H9 (cell line): ENCODE data around the gene MLPH. TPM values are rescaled to one million over a fixed set of nuclear protein-coding genes. Genes with fewer than 3 reads are reported as not detected.

Experiments
- DNase-seq: peaks from one replicate; pipeline ENCODE4 v3.0.0-alpha.2; 2017
- H2AFZ ChIP-seq: one replicate; pipeline ENCODE4 v1.6.1; 2013; ENCODE audit warnings: mild to moderate bottlenecking, low read length, control low read depth, moderate library complexity
- H2AK5ac ChIP-seq: 2 replicates; pipeline ENCODE4 v1.6.1; 2013; ENCODE audit warnings: low read length, control low read depth, mixed read lengths; ENCODE audit not compliant: insufficient read length
- H2BK120ac ChIP-seq: one replicate; pipeline ENCODE4 v1.6.1; 2013; ENCODE audit warnings: low read depth, mild to moderate bottlenecking, low read length, control low read depth, inconsistent platforms; ENCODE audit not compliant: poor library complexity, severe bottlenecking
- H2BK12ac ChIP-seq: 2 replicates; pipeline ENCODE4 v1.6.1; 2013; ENCODE audit warnings: low read length, control low read depth, mixed read lengths, low read depth; ENCODE audit not compliant: insufficient read length
- H2BK15ac ChIP-seq: 2 replicates; pipeline ENCODE4 v1.6.1; 2013; ENCODE audit warnings: low read depth, low read length, control low read depth
- H2BK20ac ChIP-seq: one replicate; pipeline ENCODE4 v1.6.1; 2013; ENCODE audit warnings: low read depth, mild to moderate bottlenecking, low read length, control low read depth, inconsistent platforms; ENCODE audit not compliant: poor library complexity, severe bottlenecking
- H2BK5ac ChIP-seq: 2 replicates; pipeline ENCODE4 v1.6.1; 2013; ENCODE audit warnings: low read length, control low read depth, mixed read lengths; ENCODE audit not compliant: insufficient read length
- H3K14ac ChIP-seq: 2 replicates; pipeline ENCODE4 v1.6.1; 2013; ENCODE audit warnings: low read length, control low read depth; ENCODE audit not compliant: insufficient read depth
- H3K18ac ChIP-seq: 2 replicates; pipeline ENCODE4 v1.6.1; 2013; ENCODE audit warnings: low read depth, mild to moderate bottlenecking, mixed read lengths, low read length, control low read depth; ENCODE audit not compliant: insufficient read length
- H3K23ac ChIP-seq: 2 replicates; pipeline ENCODE4 v1.6.1; 2013; ENCODE audit warnings: low read length, control low read depth, mixed read lengths, low read depth; ENCODE audit not compliant: insufficient read length
- H3K23me2 ChIP-seq: 2 replicates; pipeline ENCODE4 v1.6.1; 2013; ENCODE audit warnings: low read depth, mild to moderate bottlenecking, mixed read lengths, low read length, control low read depth; ENCODE audit not compliant: insufficient read length, poor library complexity, severe bottlenecking
- H3K27ac ChIP-seq: 2 replicates; pipeline ENCODE4 v1.5.1; 2013; ENCODE audit warnings: low read length, control low read depth, mixed read lengths, low read depth; ENCODE audit not compliant: insufficient read length
- H3K27me3 ChIP-seq: 2 replicates; pipeline ENCODE4 v1.6.1; 2013; ENCODE audit warnings: low read length, control low read depth, inconsistent platforms; ENCODE audit not compliant: insufficient read depth
- H3K4ac ChIP-seq: 2 replicates; pipeline ENCODE4 v1.6.1; 2013; ENCODE audit warnings: low read depth, mild to moderate bottlenecking, control low read depth, inconsistent platforms, low read length, moderate library complexity
- H3K4me1 ChIP-seq: 2 replicates; pipeline ENCODE4 v1.6.1; 2013; ENCODE audit warnings: low read length, control low read depth, inconsistent platforms; ENCODE audit not compliant: insufficient read depth
- H3K4me2 ChIP-seq: 2 replicates; pipeline ENCODE4 v1.6.1; 2013; ENCODE audit warnings: low read length, control low read depth, mixed read lengths; ENCODE audit not compliant: insufficient read length, insufficient read depth
- H3K56ac ChIP-seq: 2 replicates; pipeline ENCODE4 v1.6.1; 2013; ENCODE audit warnings: low read depth, mild to moderate bottlenecking, mixed read lengths, low read length, control low read depth; ENCODE audit not compliant: insufficient read length
- H3K79me1 ChIP-seq: 2 replicates; pipeline ENCODE4 v1.6.1; 2013; ENCODE audit warnings: low read depth, mild to moderate bottlenecking, moderate library complexity, low read length, control low read depth, inconsistent platforms; ENCODE audit not compliant: insufficient read depth, poor library complexity, severe bottlenecking
- H3K79me2 ChIP-seq: 2 replicates; pipeline ENCODE4 v1.6.1; 2013; ENCODE audit warnings: low read length, control low read depth, inconsistent platforms; ENCODE audit not compliant: insufficient read depth
- H3K9ac ChIP-seq: 2 replicates; pipeline ENCODE4 v1.6.1; 2013; ENCODE audit warnings: low read length, control low read depth, mixed read lengths; ENCODE audit not compliant: insufficient read length; ENCODE audit errors: extremely low read depth
- H3K9me3 ChIP-seq: one replicate; pipeline ENCODE4 v1.6.1; 2013; ENCODE audit warnings: low read depth, low read length, inconsistent platforms; ENCODE audit not compliant: control insufficient read depth
- H3T11ph ChIP-seq: one replicate; pipeline ENCODE4 v1.6.1; 2013; ENCODE audit warnings: mild to moderate bottlenecking, low read length, control low read depth, inconsistent platforms
- H4K20me1 ChIP-seq: one replicate; pipeline ENCODE4 v1.6.1; 2013; ENCODE audit not compliant: control insufficient read depth, insufficient read length, insufficient read depth
- H4K5ac ChIP-seq: 2 replicates; pipeline ENCODE4 v1.6.1; 2013; ENCODE audit warnings: low read depth, mild to moderate bottlenecking, mixed read lengths, low read length, control low read depth; ENCODE audit not compliant: insufficient read length
- H4K8ac ChIP-seq: replicated peaks from 2 replicates; pipeline ENCODE4 v1.6.1; 2013; ENCODE audit warnings: low read length, control low read depth, mixed read lengths, low read depth; ENCODE audit not compliant: insufficient read length
- H4K91ac ChIP-seq: 2 replicates; pipeline ENCODE4 v1.6.1; 2013; ENCODE audit warnings: low read depth, mild to moderate bottlenecking, moderate library complexity, mixed read lengths, low read length, control low read depth; ENCODE audit not compliant: insufficient read length
- H3K27ac Mint-ChIP-seq, 3 experiments: 2 replicates in 2 of 3; 3 replicates in 1 of 3; pipeline ENCODE4 v1.8.0; 2020 to 2021; ENCODE audit warnings: mixed read lengths in 3 of 3, mild to moderate bottlenecking in 1 of 3, moderate library complexity in 1 of 3
- H3K27me3 Mint-ChIP-seq: 2 replicates; pipeline ENCODE4 v1.8.0; 2021; ENCODE audit warnings: low read depth, mild to moderate bottlenecking, moderate library complexity, mixed read lengths
- H3K36me3 Mint-ChIP-seq, 3 experiments: 2 replicates in 2 of 3; 3 replicates in 1 of 3; pipeline ENCODE4 v1.8.0; 2020 to 2021; ENCODE audit warnings: low read depth in 3 of 3, mixed read lengths in 3 of 3; ENCODE audit not compliant: insufficient read depth in 1 of 3
- H3K4me1 Mint-ChIP-seq, 2 experiments: 2 replicates each; pipeline ENCODE4 v1.8.0; 2020; ENCODE audit warnings: mixed read lengths in 2 of 2
- H3K4me3 Mint-ChIP-seq, 2 experiments: 2 replicates in 1 of 2; 3 replicates in 1 of 2; pipeline ENCODE4 v1.8.0; 2020 to 2021; ENCODE audit warnings: mild to moderate bottlenecking in 2 of 2, mixed read lengths in 2 of 2, moderate library complexity in 1 of 2
- H3K9me3 Mint-ChIP-seq, 2 experiments: 2 replicates in 1 of 2; 3 replicates in 1 of 2; pipeline ENCODE4 v1.8.0; 2020; ENCODE audit warnings: mild to moderate bottlenecking in 2 of 2, mixed read lengths in 2 of 2, moderate library complexity in 1 of 2
- WGBS: extraction: QIAGEN DNeasy Blood & Tissue Kit; methylation state at CpG from one replicate; pipeline ENCODE4 v1.1.7; 2013; ENCODE audit warnings: missing lambda C conversion rate, low lambda C conversion rate, mixed read lengths; ENCODE audit not compliant: insufficient read length; ENCODE audit errors: extremely low coverage; 5-methylcytosine and 5-hydroxymethylcytosine counted together
- total RNA-seq: library from RNA; stranded (reverse); gene quantifications from 2 replicates; pipeline ENCODE4 v1.2.1, GENCODE V29; 2021
- TF ChIP-seq, protein P1 (sequence below): fragments of 200-600 bp; sonication (generic); conservative IDR thresholded peaks from 3 replicates; pipeline ENCODE4 v1.8.0; 2021; ENCODE audit warnings: antibody characterized with exemption, mild to moderate bottlenecking

Gene MLPH
- total RNA-seq, 1 experiment from 2014 or later, result 3.4 TPM

DNA sequence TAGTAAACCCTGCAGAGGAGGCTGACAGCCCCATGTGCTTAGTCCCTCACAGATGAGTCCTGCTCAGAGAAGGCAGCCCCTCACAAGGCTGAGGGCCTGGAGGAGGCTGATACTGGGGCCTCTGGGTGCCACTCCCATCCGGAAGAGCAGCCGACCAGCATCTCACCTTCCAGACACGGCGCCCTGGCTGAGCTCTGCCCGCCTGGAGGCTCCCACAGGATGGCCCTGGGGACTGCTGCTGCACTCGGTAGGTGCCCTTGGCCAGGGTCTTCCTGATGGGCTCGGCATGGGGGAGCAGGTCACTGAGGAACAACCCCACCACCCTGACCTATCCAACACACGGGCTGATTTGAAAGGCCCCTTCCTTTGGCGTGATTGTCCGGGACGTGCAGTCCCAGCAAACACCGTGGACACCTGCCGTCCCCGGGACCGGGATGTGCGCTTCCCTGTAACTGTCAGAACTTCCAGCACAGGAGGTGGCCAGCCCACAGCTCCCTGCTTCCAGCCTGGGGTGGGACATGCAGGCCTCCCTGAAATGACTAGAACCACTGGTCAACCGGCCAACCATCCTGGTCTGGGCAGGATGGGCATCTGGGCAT, 38.6 kb downstream of the MLPH start:
- no peak overlapping the region for H3K56ac ChIP-seq
- no peak overlapping the region for H3K27ac ChIP-seq

More for the DNA sequence above, 38.6 kb downstream of the MLPH start:
- no peaks in the 10 kb centered on the region for H4K20me1 ChIP-seq
- no peak overlapping the region for H4K5ac ChIP-seq
- H2BK120ac ChIP-seq, result no peak overlapping the region
- no peaks in the 10 kb centered on the region for H3K79me1 ChIP-seq
- H3K18ac ChIP-seq, result no peak overlapping the region
- no peak overlapping the region for H3K4me3 Mint-ChIP-seq
- no peaks in the 10 kb centered on the region for H3K79me2 ChIP-seq
- H3K4me1 ChIP-seq, result no peaks in the 10 kb centered on the region
- H2AK5ac ChIP-seq, result no peak overlapping the region
- no peaks in the 10 kb centered on the region; a peak in 2 of 7 replicates for H3K36me3 Mint-ChIP-seq
- H3K14ac ChIP-seq, result no peak overlapping the region
- H3K27me3 Mint-ChIP-seq, result peaks cover 6% of the 10 kb centered on the region
- H2BK20ac ChIP-seq, result no peak overlapping the region
- no peaks in the 10 kb centered on the region for H3K9me3 ChIP-seq
- no peak overlapping the region for H3T11ph ChIP-seq
- H3K4me1 Mint-ChIP-seq, result no peaks in the 10 kb centered on the region
- TF ChIP-seq, protein P1, sequence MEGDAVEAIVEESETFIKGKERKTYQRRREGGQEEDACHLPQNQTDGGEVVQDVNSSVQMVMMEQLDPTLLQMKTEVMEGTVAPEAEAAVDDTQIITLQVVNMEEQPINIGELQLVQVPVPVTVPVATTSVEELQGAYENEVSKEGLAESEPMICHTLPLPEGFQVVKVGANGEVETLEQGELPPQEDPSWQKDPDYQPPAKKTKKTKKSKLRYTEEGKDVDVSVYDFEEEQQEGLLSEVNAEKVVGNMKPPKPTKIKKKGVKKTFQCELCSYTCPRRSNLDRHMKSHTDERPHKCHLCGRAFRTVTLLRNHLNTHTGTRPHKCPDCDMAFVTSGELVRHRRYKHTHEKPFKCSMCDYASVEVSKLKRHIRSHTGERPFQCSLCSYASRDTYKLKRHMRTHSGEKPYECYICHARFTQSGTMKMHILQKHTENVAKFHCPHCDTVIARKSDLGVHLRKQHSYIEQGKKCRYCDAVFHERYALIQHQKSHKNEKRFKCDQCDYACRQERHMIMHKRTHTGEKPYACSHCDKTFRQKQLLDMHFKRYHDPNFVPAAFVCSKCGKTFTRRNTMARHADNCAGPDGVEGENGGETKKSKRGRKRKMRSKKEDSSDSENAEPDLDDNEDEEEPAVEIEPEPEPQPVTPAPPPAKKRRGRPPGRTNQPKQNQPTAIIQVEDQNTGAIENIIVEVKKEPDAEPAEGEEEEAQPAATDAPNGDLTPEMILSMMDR, result no peak
- H3K4ac ChIP-seq, result no peak overlapping the region
- H3K27me3 ChIP-seq, result no peaks in the 10 kb centered on the region
- no peak overlapping the region for H3K27ac Mint-ChIP-seq
- no peak for DNase-seq
- no peak overlapping the region for H3K4me2 ChIP-seq
- H2BK5ac ChIP-seq, result no peak overlapping the region
- H4K8ac ChIP-seq, result no peak overlapping the region
- no peaks in the 10 kb centered on the region for H3K23me2 ChIP-seq
- WGBS, result no CpG with 5 or more reads among the region's 17 CpGs
- no peak overlapping the region for H2AFZ ChIP-seq
- no peaks in the 10 kb centered on the region for H3K9me3 Mint-ChIP-seq
- H2BK12ac ChIP-seq, result no peak overlapping the region
- H4K91ac ChIP-seq, result no peak overlapping the region
- no peak overlapping the region for H3K9ac ChIP-seq
- no peak overlapping the region for H2BK15ac ChIP-seq
- no peak overlapping the region for H3K23ac ChIP-seq
